IMR-90 (cell line): ENCODE data around the gene RFX3. TPM values are rescaled to one million over a fixed set of nuclear protein-coding genes. Genes with fewer than 3 reads are reported as not detected.

ENCODE experiments used
- ATAC-seq: fragments of 200-7000 bp; cut with Tn5 transposase; 2 replicates; pipeline ENCODE4 v1.9.1; 2020; ENCODE audit warnings: low read depth, mild to moderate bottlenecking, moderate library complexity
- BruUV-seq: library from RNA; stranded (reverse); fragments of 400-500 nt; replicated peaks from 2 replicates; lab custom pipeline; 2021; lab: Mats Ljungman, UMichigan
- CTCF ChIA-PET: fragments of 300-600 bp; formaldehyde crosslinking; extraction: SDS; loops from one replicate; lab custom pipeline; 2021; ENCODE audit warnings: antibody characterized with exemption; lab: Yijun Ruan, JAX
- POLR2A ChIA-PET: fragments of 300-600 bp; sonication (Branson Sonifier 250); formaldehyde crosslinking; loops from one replicate; lab custom pipeline; 2022; ENCODE audit warnings: antibody characterized with exemption; ENCODE audit not compliant: unreplicated experiment; lab: Charles Lee
- DNase-seq: peaks from one replicate; pipeline ENCODE4 v3.0.0; 2013
- H2AFZ ChIP-seq: replicated peaks from 2 replicates; pipeline ENCODE3; 2013; ENCODE audit warnings: low read length, mild to moderate bottlenecking; ENCODE audit not compliant: poor library complexity
- H2AK5ac ChIP-seq: 2 replicates; pipeline ENCODE4 v1.6.1; 2013; ENCODE audit warnings: low read depth, low read length, inconsistent platforms
- H2AK9ac ChIP-seq: replicated peaks from 2 replicates; pipeline ENCODE3; 2013; ENCODE audit warnings: mild to moderate bottlenecking, low read depth, low read length, moderate library complexity; ENCODE audit not compliant: poor library complexity
- H2BK120ac ChIP-seq: 2 replicates; pipeline ENCODE4 v1.6.1; 2013; ENCODE audit warnings: low read depth, low read length, inconsistent platforms
- H2BK15ac ChIP-seq: 3 replicates; pipeline ENCODE4 v1.6.1; 2013; ENCODE audit warnings: low read depth, low read length, inconsistent platforms
- H2BK20ac ChIP-seq: 2 replicates; pipeline ENCODE4 v1.6.1; 2013; ENCODE audit warnings: low read depth, mild to moderate bottlenecking, inconsistent platforms, low read length, moderate library complexity
- H2BK5ac ChIP-seq: 2 replicates; pipeline ENCODE4 v1.6.1; 2013; ENCODE audit warnings: mild to moderate bottlenecking, low read depth, low read length, inconsistent platforms; ENCODE audit not compliant: poor library complexity, severe bottlenecking
- H3K14ac ChIP-seq: replicated peaks from 2 replicates; pipeline ENCODE4 v1.6.1; 2013; ENCODE audit warnings: low read depth, low read length, inconsistent platforms
- H3K18ac ChIP-seq: 2 replicates; pipeline ENCODE4 v1.6.1; 2013; ENCODE audit warnings: low read depth, low read length, control low read depth
- H3K23ac ChIP-seq: 2 replicates; pipeline ENCODE4 v1.6.1; 2013; ENCODE audit warnings: low read depth, low read length, inconsistent platforms
- H3K27ac ChIP-seq: 2 replicates; pipeline ENCODE4 v1.5.1; 2013; ENCODE audit warnings: mild to moderate bottlenecking, control low read depth, low read length; ENCODE audit not compliant: insufficient read depth
- H3K27me3 ChIP-seq: 2 replicates; pipeline ENCODE4 v1.6.1; 2013; ENCODE audit warnings: low read length; ENCODE audit not compliant: control insufficient read depth, insufficient read depth
- H3K36me3 ChIP-seq: 2 replicates; pipeline ENCODE4 v1.6.1; 2013; ENCODE audit warnings: low read length, mixed read lengths; ENCODE audit not compliant: control insufficient read depth, insufficient read depth
- H3K4ac ChIP-seq: 2 replicates; pipeline ENCODE4 v1.6.1; 2013; ENCODE audit warnings: low read depth, low read length, inconsistent platforms
- H3K4me1 ChIP-seq: 2 replicates; pipeline ENCODE4 v1.6.1; 2013; ENCODE audit warnings: low read length, mixed read lengths; ENCODE audit not compliant: control insufficient read depth, insufficient read depth
- H3K4me2 ChIP-seq: 2 replicates; pipeline ENCODE4 v1.6.1; 2013; ENCODE audit warnings: low read depth, mild to moderate bottlenecking, control low read depth, low read length, moderate library complexity
- H3K4me3 ChIP-seq: 2 replicates; pipeline ENCODE4 v1.5.1; 2013; ENCODE audit warnings: low read depth, mild to moderate bottlenecking, control low read depth, low read length, moderate library complexity; ENCODE audit not compliant: insufficient read depth
- H3K56ac ChIP-seq: 2 replicates; pipeline ENCODE4 v1.6.1; 2013; ENCODE audit warnings: low read length, inconsistent platforms; ENCODE audit not compliant: insufficient read depth; ENCODE audit errors: extremely low read depth
- H3K79me1 ChIP-seq, 2 experiments: 2 replicates each; pipeline ENCODE4 v1.6.1; 2013; ENCODE audit warnings: low read length in 2 of 2, inconsistent platforms in 1 of 2, low read depth in 1 of 2
- H3K9ac ChIP-seq: 2 replicates; pipeline ENCODE4 v1.6.1; 2013; ENCODE audit warnings: low read depth, low read length, control low read depth
- H3K9me1 ChIP-seq: 2 replicates; pipeline ENCODE4 v1.6.1; 2013; ENCODE audit warnings: low read length, inconsistent platforms; ENCODE audit not compliant: insufficient read depth
- H3K9me3 ChIP-seq: 2 replicates; pipeline ENCODE4 v1.6.1; 2013; ENCODE audit warnings: low read length; ENCODE audit not compliant: control insufficient read depth, insufficient read depth
- H4K20me1 ChIP-seq: 2 replicates; pipeline ENCODE4 v1.6.1; 2013; ENCODE audit warnings: low read length, inconsistent platforms; ENCODE audit not compliant: insufficient read depth
- H4K5ac ChIP-seq: 2 replicates; pipeline ENCODE4 v1.6.1; 2013; ENCODE audit warnings: mild to moderate bottlenecking, low read depth, low read length, control low read depth
- H4K8ac ChIP-seq, 2 experiments: 2 replicates each; pipeline ENCODE4 v1.6.1; 2013; ENCODE audit warnings: low read depth in 2 of 2, low read length in 2 of 2, control low read depth in 1 of 2, inconsistent platforms in 1 of 2
- H4K91ac ChIP-seq: 2 replicates; pipeline ENCODE4 v1.6.1; 2013; ENCODE audit warnings: low read depth, low read length, inconsistent platforms; ENCODE audit not compliant: insufficient read depth
- BHLHE40 ChIP-seq: fragments of 150-350 bp; IDR thresholded peaks from 2 replicates; pipeline ENCODE4 v1.6.1; 2016; ENCODE audit warnings: mild to moderate bottlenecking, low read depth, low read length
- CEBPB ChIP-seq: IDR thresholded peaks from 2 replicates; pipeline ENCODE4 v1.6.1; 2012; ENCODE audit warnings: low read depth, low read length, improper control_type of control experiment
- CTCF ChIP-seq: conservative IDR thresholded peaks from 2 replicates; pipeline ENCODE4 v1.5.1; 2012; ENCODE audit warnings: mild to moderate bottlenecking, low read depth, low read length, improper control_type of control experiment
- FOS ChIP-seq: fragments of 150-350 bp; IDR thresholded peaks from 2 replicates; pipeline ENCODE4 v1.6.1; 2016; ENCODE audit warnings: low read depth, low read length
- MAFK ChIP-seq: IDR thresholded peaks from 2 replicates; pipeline ENCODE4 v1.6.1; 2012; ENCODE audit warnings: low read depth, low read length, improper control_type of control experiment
- MAZ ChIP-seq: IDR thresholded peaks from 2 replicates; pipeline ENCODE4 v1.6.1; 2012; ENCODE audit warnings: low read depth, mild to moderate bottlenecking, low read length, improper control_type of control experiment, moderate library complexity, borderline replicate concordance
- MXI1 ChIP-seq: IDR thresholded peaks from 2 replicates; pipeline ENCODE4 v1.6.1; 2012; ENCODE audit warnings: low read depth, mild to moderate bottlenecking, low read length, moderate library complexity, borderline replicate concordance
- NFE2L2 ChIP-seq: fragments of 150-350 bp; IDR thresholded peaks from 2 replicates; pipeline ENCODE4 v1.6.1; 2016; ENCODE audit warnings: low read depth, mild to moderate bottlenecking, low read length
- RAD21 ChIP-seq: IDR thresholded peaks from 2 replicates; pipeline ENCODE4 v1.6.1; 2012; ENCODE audit warnings: low read length, improper control_type of control experiment
- RCOR1 ChIP-seq: IDR thresholded peaks from 2 replicates; pipeline ENCODE4 v1.6.1; 2012; ENCODE audit warnings: mild to moderate bottlenecking, low read length, improper control_type of control experiment; ENCODE audit not compliant: insufficient replicate concordance
- RFX5 ChIP-seq: IDR thresholded peaks from 2 replicates; pipeline ENCODE4 v1.8.0; 2012; ENCODE audit warnings: low read depth, mild to moderate bottlenecking, low read length, moderate library complexity
- SMC3 ChIP-seq: fragments of 150-350 bp; IDR thresholded peaks from 2 replicates; pipeline ENCODE4 v1.6.1; 2016; ENCODE audit warnings: low read depth, mild to moderate bottlenecking, antibody characterized with exemption, low read length, moderate library complexity
- USF2 ChIP-seq: fragments of 150-350 bp; IDR thresholded peaks from 2 replicates; pipeline ENCODE4 v1.6.1; 2017; ENCODE audit warnings: mild to moderate bottlenecking, antibody characterized with exemption, low read length, low read depth
- WGBS, 2 experiments: methylation state at CpG; one replicate each; pipeline versions ENCODE4 v1.1.5 to v1.1.7; 2013; ENCODE audit warnings: missing lambda C conversion rate in 2 of 2; ENCODE audit not compliant: insufficient read length in 1 of 2; ENCODE audit errors: extremely low coverage in 2 of 2; 5-methylcytosine and 5-hydroxymethylcytosine counted together
- dilution Hi-C: fragments of 300-500 bp; cut with HindIII; formaldehyde crosslinking; loops from one replicate; pipeline ENCODE4 v1.14.3; 2018; ENCODE audit warnings: low sequenced_read_pairs; ENCODE audit not compliant: unreplicated experiment
- in situ Hi-C: fragments of 300-500 bp; cut with MboI; formaldehyde crosslinking; loops from 3 replicates; pipeline ENCODE4 v1.14.3; 2019; ENCODE audit warnings: low sequenced_read_pairs, inconsistent platforms, mixed read lengths
- intact Hi-C: fragments of 100-400 bp; cut with micrococcal nuclease; formaldehyde crosslinking; loops from 2 replicates; pipeline ENCODE4 v1.10.0; 2022
- polyA plus RNA-seq, 3 experiments: library from polyadenylated mRNA; depleted of rRNA; stranded (reverse); fragments of >200 nt; gene quantifications; 2 replicates each; pipeline ENCODE4 v1.2.3, GENCODE V29; 2012; ENCODE audit warnings: low replicate concordance in 1 of 3
- total RNA-seq: library from RNA; depleted of rRNA; stranded (reverse); fragments of >200 nt; gene quantifications from 2 replicates; pipeline ENCODE4 v1.2.3, GENCODE V29; 2012

The RFX3 gene
- total and polyA plus RNA-seq, 2 of the 4 experiments (the other 2 are of a cell fraction) = 1.7 to 2.7 TPM

- Histone ChIP-seq H3K4me1 (no peaks in the 10 kb centered on the region), H2BK20ac (no peak overlapping the region), H4K20me1 (no peaks in the 10 kb centered on the region), H3K9me3 (no peaks in the 10 kb centered on the region), H3K27me3 (no peaks in the 10 kb centered on the region), H3K9ac (no peak overlapping the region), H3K4ac (no peak overlapping the region), H3K36me3 (no peaks in the 10 kb centered on the region), H3K18ac (no peak overlapping the region), H2BK15ac (no peak overlapping the region), H3K56ac (no peak overlapping the region), H3K79me1 (no peaks in the 10 kb centered on the region; a peak in 1 of 4 replicates), H3K27ac (no peak overlapping the region), H2AK9ac (no peak overlapping the region), H3K14ac (no peak overlapping the region), H2AK5ac (no peak overlapping the region), H3K4me3 (no peak overlapping the region), H4K91ac (no peak overlapping the region), H4K8ac (no peak overlapping the region), H4K5ac (no peak overlapping the region), H3K23ac (no peak overlapping the region), H3K9me1 (no peaks in the 10 kb centered on the region; the same call in 1 of the 2 replicates), H2BK120ac (no peak overlapping the region), H2BK5ac (no peak overlapping the region), H2AFZ (no peak overlapping the region), H3K4me2 (no peak overlapping the region)
- dilution Hi-C loops = no loop called here
- in situ Hi-C loops = loop anchor here (25.0 kb wide), 1 partner anchor 903 kb away; no protein-coding TSS in a partner anchor
- BruUV-seq = no TSS peak
- POLR2A ChIA-PET = no interaction called here
- intact Hi-C loops = no loop called here
- 100% methylated on average over 1 of the region's 3 CpGs; no CpG with 5 or more reads in 1 of the 2 experiments for WGBS, 2 experiments
- CTCF ChIA-PET = no interaction called here
- ATAC-seq (peak; percentile 37; the same call in 1 of the 2 replicates), DNase-seq (no peak)
- TF ChIP-seq MAFK (no peak), CTCF (no peak), BHLHE40 (no peak), RCOR1 (no peak), USF2 (no peak), FOS (no peak), CEBPB (no peak), MAZ (no peak), SMC3 (no peak), MXI1 (no peak), NFE2L2 (no peak), RFX5 (no peak), RAD21 (no peak)
Observed at GRCh38 chr9:3458806-3459475, 66.9 kb downstream of the RFX3 start.
